ENCODE results near the gene CAND1. TPM values are rescaled to one million over a fixed set of nuclear protein-coding genes. Genes with fewer than 3 reads are reported as not detected.

Gene CAND1
- total and polyA plus RNA-seq, 9 of the 15 experiments (the other 6 are each of a cell fraction or from before 2014, with no cell fraction given) = 24.0 to 167 (median 77.5) TPM

DNA sequence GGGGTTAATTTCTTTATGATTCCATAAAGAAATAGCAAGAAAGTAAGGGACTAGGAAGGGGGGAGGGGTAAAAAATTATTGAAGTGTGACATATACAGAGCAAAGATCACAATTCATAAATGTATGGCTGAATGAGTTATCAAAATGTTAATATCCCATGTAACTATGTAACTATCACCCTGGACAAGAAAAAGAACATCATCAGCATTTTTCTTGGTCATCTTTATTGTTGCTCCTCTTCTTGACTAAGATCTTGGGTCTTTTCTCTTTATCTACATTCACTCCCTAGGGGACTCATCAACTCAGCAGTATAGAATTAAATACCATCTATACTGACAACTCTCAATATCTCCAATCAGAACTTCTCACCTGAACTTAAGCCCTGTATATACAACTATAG, 57.5 kb downstream of the CAND1 start (continued):
- TF ChIP-seq ZNF449 (CRISPR knock-in tag; IDR thresholded peaks at IDR 0.05) = no peak
- no peak for TF ChIP-seq FOXA1 (IDR thresholded peaks at IDR 0.05; ENCODE audit: borderline replicate concordance)
- TF ChIP-seq OTX1 (CRISPR knock-in tag; IDR thresholded peaks at IDR 0.05) = no peak
- no peak for TF ChIP-seq ZNF395 (CRISPR knock-in tag; IDR thresholded peaks at IDR 0.05)
- TF ChIP-seq PHF8 (IDR thresholded peaks at IDR 0.05; ENCODE audit: borderline replicate concordance, low read length) = no peak
- TF ChIP-seq ZNF347 (CRISPR knock-in tag; IDR thresholded peaks at IDR 0.05; ENCODE audit: low read depth) = no peak
- no peak for TF ChIP-seq ZNF24 (IDR thresholded peaks at IDR 0.05)
- TF ChIP-seq NRF1 (conservative IDR thresholded peaks at IDR 0.05 in 1 of 2, IDR thresholded peaks at IDR 0.05 in 1 of 2) = no peak
- no peak for TF ChIP-seq ZZZ3 (IDR thresholded peaks at IDR 0.05)
- no peak for TF ChIP-seq ZNF644 (tag; IDR thresholded peaks at IDR 0.05; ENCODE audit: low read depth)

Data from K562 (cell line).